GM21447 (cell line): ENCODE data around the gene PRADC1.
"Not testable (repeated sequence)": the region's sequence is repeated elsewhere in the genome, so short reads cannot be mapped to it uniquely, and the experiment has no call there.

Experiments
- ATAC-seq: cut with Tn5 transposase; IDR thresholded peaks from one replicate; pipeline ENCODE4 v1.9.1; 2021; ENCODE audit not compliant: unreplicated experiment

Gene PRADC1

DNA sequence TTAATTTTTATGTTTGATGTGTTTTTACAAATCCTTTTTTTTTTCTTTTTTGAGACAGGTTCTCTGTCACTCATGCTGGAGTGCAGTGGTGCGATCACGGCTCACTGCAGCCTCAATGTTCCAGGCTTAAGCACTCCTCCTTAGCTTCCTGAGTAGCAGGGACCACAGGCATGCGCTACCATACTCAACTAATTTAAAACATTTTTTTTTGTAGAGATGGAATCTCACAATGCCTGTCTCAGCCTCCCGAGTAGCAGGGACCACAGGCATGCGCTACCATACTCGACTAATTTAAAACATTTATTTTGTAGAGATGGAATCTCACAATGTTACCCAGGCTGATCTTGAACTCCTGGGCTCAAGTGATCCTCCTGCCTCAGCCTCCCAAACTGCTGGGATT lies 27.4 kb downstream of the PRADC1 start:
- ATAC-seq: no peak

DNA sequence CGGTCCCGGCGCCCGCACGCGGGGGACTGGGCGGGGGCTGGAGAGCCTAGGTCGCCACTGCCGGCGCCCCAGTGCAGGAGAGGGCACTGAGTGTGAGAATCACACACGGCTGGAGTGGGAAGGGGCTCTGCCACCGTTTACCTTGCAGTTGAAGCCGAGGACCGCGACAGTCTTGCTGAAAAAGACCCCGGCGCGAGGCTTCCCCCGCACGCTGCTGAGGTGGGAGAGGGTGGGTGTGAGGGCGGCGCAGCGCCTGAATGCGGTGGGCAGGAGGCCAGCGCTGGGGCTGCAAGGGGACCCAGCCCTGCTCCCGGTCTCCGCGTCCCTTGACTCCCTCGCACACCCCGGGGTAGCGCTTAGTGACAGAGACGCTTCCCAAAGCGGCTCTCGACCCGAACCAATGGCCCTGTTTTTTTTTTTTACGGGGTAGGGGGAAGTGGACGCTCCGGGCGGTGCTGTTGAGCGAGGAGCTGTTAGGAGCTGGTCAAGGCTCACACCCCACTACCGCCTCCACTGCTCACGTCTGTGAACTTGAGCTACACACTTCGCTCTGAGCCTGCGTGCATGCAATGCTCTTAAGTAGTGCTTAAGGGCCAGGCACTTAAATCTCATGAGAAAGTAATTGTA lies 29.9 kb downstream of the PRADC1 start:
- no peak for ATAC-seq

DNA sequence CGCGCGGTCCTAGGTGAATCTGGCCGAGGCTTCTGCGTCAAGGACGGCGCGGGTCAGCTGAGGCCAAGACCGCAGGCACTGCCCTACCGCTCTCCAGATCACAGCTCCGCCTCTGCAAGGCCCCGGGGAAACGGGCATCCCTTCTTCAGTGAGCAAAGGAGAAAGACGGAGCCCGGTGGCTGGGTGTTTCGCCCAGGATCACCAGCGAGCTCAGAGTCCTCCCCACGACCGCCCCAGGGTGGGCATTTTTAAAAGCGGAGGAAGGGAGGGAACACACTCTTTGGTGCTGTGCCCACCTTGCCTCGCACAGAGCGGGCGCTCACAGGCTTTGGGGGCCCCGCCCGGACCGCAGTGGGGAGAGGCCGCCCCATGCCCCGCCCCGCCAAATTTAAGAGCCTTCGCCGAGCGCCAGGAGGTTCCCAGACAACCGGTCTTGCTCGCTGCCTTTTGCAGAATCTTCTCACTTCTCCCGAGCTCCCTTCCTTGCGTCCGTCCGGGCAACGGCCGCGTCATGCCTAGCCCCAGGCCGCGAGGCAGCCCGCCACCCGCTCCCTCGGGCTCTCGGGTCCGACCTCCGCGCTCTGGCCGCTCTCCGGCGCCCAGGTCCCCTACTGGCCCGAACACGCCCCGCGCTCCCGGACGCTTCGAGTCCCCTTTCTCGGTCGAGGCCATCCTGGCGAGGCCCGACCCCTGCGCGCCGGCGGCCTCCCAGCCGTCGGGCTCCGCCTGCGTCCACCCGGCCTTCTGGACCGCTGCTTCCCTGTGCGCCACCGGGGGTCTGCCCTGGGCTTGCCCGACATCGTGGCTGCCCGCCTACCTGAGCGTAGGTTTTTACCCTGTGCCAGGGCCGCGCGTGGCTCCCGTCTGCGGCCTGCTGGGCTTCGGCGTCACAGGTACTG lies 30.6 kb downstream of the PRADC1 start, which contains the start of gene NOTO:
Gene NOTO (plus strand): TSS at position 419 of the 899 bp plus-strand sequence. CDS start 93 bp downstream, at position 512.
- ATAC-seq: no peak

DNA sequence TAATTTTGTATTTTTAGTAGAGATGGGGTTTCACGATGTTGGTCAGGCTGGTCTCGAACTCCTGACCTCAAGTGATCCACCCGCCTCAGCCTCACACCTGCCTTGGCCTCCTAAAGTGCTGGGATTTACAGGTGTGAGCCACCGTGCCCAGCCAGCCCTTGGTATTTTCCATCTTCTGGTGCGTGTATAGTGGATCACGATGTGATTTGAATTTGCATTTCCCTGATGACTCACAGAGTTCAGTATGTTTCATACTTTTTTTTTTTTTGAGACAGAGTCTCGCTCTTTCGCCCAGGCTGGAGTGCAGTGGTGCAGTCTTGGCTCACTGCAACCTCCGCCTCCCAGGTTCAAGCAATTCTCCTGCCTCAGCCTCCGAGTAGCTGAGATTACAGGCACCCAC lies 32.8 kb downstream of the PRADC1 start:
- ATAC-seq: not testable (repeated sequence)

DNA sequence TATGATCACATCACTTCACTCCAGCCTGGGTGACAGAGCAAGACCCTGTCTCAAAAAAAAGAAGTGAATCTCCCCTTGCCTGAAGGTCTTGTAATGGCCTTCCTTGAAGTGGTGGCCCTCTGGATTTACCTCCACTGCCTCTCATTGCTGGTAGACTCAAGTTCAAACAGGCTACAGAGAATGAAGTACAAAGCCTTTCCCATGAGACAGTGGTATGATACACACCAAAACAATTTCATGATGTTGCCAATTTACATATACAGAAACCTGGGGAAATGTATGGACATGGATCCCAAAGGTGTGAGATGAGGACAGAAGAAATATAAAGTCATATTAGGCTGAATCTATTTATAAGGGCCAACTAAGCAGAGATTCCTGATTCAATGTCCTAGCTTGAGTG lies 35.5 kb downstream of the PRADC1 start:
- ATAC-seq: no peak

DNA sequence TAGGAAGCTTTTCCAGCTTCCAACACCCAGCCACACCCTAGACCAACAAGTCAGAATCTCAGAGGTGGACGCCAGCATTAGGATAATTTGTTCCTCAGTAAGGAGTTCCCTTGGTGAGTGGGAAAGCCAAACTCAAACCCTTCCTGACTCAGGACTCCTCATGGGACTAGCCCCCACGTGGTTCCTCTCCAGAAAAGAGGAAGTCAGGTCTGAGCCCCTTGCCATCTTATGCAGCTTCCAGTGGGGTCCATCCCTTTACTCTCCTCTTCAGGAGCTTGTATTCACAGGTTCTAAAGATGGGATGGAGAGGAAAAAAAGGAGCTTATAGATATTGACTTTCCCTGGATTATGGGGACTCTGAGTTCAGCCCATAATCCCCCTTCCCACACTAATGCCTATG lies 45.5 kb downstream of the PRADC1 start:
- no peak for ATAC-seq

DNA sequence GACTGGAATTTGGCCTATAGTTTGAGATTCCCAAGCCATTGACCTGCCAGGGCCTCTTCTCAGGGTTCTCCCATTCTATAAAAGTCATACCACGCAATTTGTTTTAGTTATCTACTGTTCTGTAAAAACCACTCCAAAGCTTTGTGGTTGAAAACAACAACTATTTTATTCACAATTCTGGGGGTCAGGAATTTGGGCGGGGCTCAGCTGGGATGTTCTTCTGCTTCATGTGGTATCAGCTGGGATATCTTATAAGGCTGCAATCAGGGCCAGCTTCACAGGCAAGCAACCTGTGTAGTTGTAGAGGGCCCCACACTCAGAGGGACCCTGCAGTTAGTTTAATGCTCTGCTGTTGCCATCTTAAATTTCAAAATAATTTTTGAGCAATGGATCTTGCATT lies 47.1 kb downstream of the PRADC1 start:
- no peak for ATAC-seq
